ENCODE results near the gene EMC7. TPM values are rescaled to one million over a fixed set of nuclear protein-coding genes. Genes with fewer than 3 reads are reported as not detected.

EMC7 gene
- total and polyA plus RNA-seq, 9 of the 15 experiments (the other 6 are each of a cell fraction or from before 2014, with no cell fraction given), result 25.8 to 92.8 (median 49.7) TPM

DNA sequence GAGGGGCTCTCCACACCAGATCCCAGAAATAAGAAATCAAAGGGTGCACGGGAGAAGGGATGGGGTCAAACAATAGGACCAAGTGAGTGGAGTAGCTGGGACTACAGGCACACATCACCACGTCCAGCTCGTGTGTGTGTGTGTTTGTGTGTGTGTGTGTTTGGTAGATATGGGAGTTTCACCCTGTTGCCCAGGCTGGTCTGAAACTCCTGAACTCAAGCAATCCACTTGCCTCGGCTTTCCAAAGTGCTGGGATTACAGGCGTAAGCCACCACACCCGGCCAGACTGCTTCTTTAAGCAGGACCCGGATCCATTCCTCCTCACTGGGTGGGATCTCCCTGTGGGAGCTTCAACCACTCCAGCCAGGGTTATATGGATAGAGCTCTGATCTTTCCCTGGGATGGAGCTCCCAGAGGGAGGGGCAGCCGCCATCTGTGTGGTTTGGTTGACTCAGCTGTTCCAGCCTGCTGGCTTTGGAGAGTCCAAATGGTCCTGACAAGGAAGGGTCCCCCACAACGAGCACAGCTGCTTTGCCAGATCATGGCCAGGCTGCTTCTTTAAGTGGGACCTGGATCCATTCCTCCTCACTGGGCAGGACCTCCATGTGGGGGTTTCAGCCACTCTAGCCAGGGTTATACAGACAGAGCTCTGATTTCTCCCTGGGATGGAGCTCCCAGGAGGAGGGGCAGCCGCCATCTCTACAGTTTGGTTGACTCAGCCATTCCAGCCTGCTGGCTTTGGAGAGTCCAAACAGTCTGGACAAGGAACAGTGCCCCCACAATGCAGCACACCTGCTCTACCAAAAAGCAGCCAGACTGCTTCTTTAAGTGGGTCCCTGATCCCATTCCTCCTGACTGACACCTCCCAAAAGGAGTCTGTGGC, 53.5 kb downstream of the EMC7 start (continued):
- TF ChIP-seq NRF1 (conservative IDR thresholded peaks at IDR 0.05 in 1 of 2, IDR thresholded peaks at IDR 0.05 in 1 of 2) (0 out of 4 replicates have a peak, but pooled peaks of 1 of the 2 experiments have one; percentile 5), ZKSCAN8 (CRISPR knock-in tag; IDR thresholded peaks at IDR 0.05) (peak; percentile 42; the same call in 1 of the 2 replicates), ZNF354B (CRISPR knock-in tag; IDR thresholded peaks at IDR 0.05) (no peak), CAMTA2 (CRISPR knock-in tag; conservative IDR thresholded peaks at IDR 0.05) (no peak), HDAC3 (IDR thresholded peaks at IDR 0.05; ENCODE audit: borderline replicate concordance, partially characterized antibody) (no peak), TOE1 (IDR thresholded peaks at IDR 0.05; ENCODE audit: borderline replicate concordance) (no peak), TOE1 (CRISPR knock-in tag; IDR thresholded peaks at IDR 0.05; ENCODE audit: borderline replicate concordance, low read depth) (no peak), C11orf30 (IDR thresholded peaks at IDR 0.05; ENCODE audit: low read depth) (no peak), FOSL1 (tag; conservative IDR thresholded peaks at IDR 0.05) (no peak), ZNF436 (CRISPR knock-in tag; IDR thresholded peaks at IDR 0.05) (no peak)
- TF ChIP-seq, protein P1, sequence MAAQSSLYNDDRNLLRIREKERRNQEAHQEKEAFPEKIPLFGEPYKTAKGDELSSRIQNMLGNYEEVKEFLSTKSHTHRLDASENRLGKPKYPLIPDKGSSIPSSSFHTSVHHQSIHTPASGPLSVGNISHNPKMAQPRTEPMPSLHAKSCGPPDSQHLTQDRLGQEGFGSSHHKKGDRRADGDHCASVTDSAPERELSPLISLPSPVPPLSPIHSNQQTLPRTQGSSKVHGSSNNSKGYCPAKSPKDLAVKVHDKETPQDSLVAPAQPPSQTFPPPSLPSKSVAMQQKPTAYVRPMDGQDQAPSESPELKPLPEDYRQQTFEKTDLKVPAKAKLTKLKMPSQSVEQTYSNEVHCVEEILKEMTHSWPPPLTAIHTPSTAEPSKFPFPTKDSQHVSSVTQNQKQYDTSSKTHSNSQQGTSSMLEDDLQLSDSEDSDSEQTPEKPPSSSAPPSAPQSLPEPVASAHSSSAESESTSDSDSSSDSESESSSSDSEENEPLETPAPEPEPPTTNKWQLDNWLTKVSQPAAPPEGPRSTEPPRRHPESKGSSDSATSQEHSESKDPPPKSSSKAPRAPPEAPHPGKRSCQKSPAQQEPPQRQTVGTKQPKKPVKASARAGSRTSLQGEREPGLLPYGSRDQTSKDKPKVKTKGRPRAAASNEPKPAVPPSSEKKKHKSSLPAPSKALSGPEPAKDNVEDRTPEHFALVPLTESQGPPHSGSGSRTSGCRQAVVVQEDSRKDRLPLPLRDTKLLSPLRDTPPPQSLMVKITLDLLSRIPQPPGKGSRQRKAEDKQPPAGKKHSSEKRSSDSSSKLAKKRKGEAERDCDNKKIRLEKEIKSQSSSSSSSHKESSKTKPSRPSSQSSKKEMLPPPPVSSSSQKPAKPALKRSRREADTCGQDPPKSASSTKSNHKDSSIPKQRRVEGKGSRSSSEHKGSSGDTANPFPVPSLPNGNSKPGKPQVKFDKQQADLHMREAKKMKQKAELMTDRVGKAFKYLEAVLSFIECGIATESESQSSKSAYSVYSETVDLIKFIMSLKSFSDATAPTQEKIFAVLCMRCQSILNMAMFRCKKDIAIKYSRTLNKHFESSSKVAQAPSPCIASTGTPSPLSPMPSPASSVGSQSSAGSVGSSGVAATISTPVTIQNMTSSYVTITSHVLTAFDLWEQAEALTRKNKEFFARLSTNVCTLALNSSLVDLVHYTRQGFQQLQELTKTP (IDR thresholded peaks at IDR 0.05; ENCODE audit: low read depth in 1 of 2, partially characterized antibody in 2 of 2), result peak in 1 of 2 experiments; percentile 6
- TF ChIP-seq, protein P2, sequence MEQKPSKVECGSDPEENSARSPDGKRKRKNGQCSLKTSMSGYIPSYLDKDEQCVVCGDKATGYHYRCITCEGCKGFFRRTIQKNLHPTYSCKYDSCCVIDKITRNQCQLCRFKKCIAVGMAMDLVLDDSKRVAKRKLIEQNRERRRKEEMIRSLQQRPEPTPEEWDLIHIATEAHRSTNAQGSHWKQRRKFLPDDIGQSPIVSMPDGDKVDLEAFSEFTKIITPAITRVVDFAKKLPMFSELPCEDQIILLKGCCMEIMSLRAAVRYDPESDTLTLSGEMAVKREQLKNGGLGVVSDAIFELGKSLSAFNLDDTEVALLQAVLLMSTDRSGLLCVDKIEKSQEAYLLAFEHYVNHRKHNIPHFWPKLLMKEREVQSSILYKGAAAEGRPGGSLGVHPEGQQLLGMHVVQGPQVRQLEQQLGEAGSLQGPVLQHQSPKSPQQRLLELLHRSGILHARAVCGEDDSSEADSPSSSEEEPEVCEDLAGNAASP (IDR thresholded peaks at IDR 0.05), result no peak

Measured in K562 (cell line).